Midbrain (tissue), 1 donor: ENCODE results near the gene CTCFL.
"Not testable (repeated sequence)": the region's sequence is repeated elsewhere in the genome, so short reads cannot be mapped to it uniquely, and the experiment has no call there.

Source experiments
- DNase-seq: peaks from one replicate; lab custom pipeline; 2025; lab: John Stamatoyannopoulos, UW

Gene CTCFL

GRCh38 chr20:57536771-57537724, 12.1 kb upstream of the CTCFL start:
- no peak for DNase-seq

DNA sequence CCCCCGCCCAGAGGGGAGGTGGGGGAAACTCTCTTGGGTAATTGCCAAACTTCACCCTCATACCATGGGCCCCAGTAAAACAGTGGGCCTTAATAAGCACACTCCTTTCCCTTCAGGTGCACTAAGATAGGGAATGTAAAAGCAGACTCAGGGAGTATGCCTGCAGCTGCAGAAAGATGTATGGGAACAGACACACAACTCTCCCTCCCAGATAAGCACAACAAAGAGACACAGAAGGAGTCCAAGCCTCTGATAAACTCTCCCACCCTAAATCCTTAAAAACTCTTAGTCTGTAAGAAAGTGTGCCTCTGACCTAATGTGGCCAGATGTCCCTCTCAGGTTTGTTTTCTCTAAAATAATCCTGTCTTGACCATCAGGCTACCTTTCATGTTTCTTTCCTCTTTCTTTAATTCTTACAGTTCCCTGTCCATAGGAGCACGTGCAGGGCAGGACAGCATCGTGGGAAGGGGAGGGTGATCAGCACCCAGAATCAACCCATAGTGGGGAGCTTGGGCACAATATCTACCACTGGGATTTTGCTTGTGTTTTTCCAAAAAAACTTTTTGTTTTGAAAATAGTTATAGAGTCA, 11.3 kb upstream of the CTCFL start:
- no peak for DNase-seq

GRCh38 chr20:57535297-57535696, 10.4 kb upstream of the CTCFL start:
- no peak for DNase-seq

DNA sequence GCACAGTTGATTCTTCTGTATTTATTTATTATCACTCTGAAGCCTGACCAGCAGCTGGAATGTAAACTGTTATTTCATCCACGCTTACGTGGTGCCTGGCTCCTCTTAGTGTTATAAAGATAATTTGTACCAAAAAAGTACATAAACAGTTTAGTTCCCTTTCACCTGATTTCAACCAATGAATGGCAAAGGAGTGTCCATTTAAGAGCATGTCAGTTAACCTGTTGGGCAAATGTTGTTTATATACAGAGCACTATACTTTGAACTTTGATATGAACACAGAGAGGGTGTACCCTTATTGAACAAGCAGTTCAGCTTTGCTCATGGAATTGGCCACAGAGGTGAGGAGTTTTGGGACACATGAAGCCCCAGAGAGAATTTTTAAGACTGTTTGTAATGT, 7.2 kb upstream of the CTCFL start:
- no peak for DNase-seq

DNA sequence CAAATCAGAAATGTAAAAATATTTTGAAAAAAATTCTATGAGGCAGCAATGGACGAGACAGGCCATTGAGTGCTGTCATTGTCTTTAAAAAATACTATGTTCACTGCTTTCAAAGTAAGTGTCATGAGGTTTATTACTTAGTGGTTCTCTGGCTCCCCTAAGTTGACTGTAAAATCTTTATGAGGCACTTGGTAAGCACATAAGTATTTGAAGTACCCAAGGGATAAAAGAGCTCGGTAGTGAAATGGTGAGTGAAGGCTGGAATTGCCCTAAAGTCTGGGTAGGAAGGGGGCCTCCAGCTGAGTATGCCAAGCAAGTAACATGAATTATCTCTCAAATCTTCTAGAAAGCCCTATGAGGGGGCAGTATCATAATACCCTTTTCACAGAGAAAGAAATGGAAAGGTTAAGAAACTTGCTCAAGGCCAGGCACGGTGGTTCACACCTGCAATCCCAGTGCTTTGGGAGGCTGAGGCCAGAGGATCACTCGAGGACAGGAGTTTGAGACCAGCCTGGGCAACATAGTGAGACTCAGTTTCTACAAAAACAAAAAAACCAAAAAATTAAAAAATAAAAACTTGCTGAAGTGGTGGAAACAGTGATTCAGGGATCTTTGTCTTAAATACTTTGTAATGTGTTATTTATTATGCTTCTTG, 5.5 kb upstream of the CTCFL start:
- DNase-seq, result no peak

- DNase-seq, result no peak
These were observed 4.9 kb upstream of the CTCFL start for GRCh38 chr20:57529810-57530209.

DNA sequence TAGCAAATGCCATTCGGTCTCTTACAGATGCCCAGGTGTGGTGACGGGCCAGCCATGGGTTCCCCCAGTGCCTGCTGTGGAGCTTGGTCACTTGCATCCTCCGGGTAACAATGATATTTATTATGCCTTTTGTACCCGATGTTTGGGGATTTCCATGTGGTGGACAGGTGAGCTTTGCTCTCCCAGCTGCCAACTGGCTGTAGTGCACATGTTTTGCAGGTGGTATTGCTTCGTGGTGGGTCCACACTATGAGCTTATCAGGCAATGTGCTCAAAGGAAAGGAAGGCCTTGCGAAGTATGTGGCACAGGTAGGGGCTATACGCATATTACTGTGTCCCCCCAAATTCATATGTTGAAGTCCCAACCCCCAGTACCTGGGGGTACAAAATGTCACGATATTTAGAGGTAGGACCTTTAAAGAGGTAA, 4.2 kb upstream of the CTCFL start:
- no peak for DNase-seq

DNA sequence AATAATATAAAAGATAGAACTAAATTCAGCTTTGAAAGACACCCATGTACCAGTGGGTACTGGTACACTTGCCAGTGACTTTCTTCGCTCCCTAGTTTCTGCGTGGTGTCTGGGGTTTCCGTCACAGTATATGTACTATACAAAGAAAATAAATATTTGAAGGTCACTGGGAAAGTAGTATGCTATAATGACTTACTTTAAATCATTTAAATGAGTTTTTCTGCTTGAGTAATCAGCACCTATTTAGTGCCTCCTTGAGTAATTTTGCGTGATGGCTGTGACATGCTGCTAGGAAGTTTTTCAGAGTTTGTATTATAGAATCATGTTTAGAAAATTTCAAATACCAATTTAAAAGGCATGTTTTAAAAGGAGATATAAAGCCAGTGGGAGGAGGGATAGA, 3.2 kb upstream of the CTCFL start:
- no peak for DNase-seq

DNA sequence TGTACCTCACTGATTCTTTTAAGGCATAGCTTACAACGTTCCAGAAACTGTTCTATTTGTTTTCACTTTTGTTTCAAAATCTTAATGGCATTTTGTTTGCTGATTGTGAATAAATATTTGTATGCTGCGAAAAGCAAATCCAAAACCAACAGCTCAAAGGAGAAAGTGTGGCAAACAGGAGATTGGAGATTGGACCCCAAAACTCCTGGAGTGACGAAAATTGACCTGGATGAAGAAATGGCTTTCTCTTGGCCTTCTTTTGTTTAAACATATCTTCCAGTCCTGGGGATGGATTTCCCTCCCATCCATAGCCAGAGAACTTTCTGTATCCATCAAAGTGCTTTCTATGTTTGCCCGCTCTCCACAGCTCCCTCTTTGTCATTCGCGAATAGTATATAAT, 2.8 kb upstream of the CTCFL start:
- no peak for DNase-seq

GRCh38 chr20:57526885-57527460, 2.0 kb upstream of the CTCFL start:
- DNase-seq, result no peak

- DNase-seq, result no peak
These were observed 1.3 kb upstream of the CTCFL start for GRCh38 chr20:57526087-57526884.

DNA sequence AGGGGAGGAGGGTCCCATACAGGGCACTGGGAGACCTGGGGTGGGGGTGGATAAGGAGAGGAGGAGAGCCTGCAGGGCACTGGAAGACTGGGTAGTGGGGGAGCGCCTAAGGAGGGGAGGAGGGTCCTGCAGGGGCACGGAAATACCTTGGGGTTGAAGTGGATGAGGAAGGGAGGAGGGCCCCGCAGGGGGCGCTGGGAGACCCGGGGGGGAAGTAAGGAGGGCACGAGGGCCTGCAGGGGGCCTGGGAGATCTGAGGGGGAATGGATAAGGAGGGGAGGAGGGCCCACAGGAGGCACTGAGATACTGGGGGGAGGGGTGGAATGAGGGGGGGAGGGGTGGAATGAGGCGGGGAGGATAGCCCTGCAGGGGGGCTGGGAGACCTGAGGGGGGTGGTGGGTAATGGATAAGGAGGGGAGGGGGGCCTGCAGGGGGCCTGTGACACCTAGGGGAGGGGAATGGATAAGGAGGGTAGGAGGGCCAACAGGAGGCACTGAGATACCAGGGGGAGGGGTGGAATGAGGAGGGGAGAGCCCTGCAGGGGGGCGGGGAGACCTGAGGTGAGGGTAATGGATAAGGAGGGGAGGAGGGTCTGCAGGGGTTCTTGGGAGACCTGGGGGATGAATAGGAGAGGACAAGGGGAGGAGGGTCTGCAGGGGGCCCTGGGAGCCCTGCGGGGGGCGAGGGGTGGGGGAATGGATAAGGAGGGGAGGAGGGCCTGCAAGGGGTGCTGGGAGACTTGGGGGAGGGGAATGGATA, 567 bp upstream of the CTCFL start:
- no peak for DNase-seq

GRCh38 chr20:57523782-57524181, 1.2 kb downstream of the CTCFL start:
- no peak for DNase-seq

DNA sequence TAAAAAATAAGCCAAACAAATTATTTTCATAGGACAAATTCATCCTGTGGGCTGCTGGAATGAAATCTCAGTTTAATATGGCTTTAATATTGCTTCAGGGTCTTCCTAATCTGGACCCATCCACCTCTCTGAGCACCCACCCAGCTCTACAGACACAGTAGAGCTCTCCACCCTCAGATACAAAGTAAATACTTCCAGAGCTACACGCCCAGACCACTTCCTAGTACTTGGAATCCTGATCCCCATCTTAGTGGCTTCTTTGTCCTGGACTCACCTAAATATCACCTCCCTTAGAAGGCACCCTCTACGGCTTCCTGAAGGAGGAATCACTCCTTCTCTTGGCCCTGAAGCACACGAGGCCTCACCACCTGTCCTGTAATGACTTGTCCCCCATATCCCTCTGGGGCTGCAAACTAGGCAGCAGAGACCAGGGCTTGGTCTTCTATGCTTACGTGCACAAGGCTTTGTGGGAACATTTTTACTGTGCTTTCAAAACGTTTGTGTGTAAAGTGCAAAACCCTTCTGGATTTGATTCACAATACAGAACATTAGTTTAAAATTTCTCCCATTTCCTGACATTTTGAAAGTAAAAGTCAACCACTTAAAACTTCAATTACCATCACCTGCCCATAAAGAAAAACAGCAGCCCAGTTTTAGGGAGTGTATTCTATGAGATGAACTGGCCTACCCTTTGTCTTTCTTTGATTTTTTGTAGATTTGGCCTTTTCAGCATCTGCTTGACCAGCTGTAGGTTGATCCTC, 2.4 kb downstream of the CTCFL start:
- DNase-seq, result no peak

DNA sequence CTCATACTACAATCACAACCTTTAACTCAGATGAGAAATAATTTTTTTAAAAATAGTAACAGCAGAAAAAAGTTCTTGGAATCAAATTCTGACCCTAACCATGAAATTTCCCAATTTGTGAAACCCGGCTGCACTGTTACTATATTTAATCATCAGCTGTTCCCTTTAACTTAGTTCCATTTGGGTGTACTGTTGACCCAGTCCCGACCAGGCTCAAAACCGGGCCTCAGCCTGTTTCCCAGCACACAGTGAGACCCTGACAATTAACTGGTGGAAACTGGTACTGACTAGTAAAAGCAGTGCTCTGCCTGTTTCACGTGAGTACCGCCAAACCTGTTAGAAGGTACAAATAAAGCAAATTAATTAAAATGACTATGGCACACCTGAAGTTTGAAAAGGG, 7.0 kb downstream of the CTCFL start:
- DNase-seq, result no peak

GRCh38 chr20:57514273-57514751, 10.6 kb downstream of the CTCFL start:
- DNase-seq, result peak; percentile 84

GRCh38 chr20:57513199-57513598, 11.7 kb downstream of the CTCFL start:
- DNase-seq, result no peak

DNA sequence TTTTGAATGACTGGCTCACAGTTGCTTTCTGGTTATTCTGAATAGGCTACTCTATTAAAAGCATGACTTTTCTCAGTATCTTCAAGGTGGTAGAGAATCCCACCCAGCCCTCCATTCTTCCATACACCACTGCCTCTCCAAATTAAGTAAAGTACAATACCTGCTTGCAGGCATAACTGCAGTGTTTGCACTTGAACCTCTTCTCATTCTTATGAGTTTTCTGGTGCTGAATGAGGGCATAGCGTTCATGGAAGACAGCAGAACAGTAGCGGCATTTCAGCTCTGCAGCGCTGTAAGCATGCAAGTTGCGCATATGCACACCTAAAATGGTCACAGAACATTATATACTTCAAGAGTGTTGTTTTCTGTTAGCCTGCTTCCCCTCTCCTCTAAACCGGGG, 12.5 kb downstream of the CTCFL start:
- DNase-seq, result no peak

DNA sequence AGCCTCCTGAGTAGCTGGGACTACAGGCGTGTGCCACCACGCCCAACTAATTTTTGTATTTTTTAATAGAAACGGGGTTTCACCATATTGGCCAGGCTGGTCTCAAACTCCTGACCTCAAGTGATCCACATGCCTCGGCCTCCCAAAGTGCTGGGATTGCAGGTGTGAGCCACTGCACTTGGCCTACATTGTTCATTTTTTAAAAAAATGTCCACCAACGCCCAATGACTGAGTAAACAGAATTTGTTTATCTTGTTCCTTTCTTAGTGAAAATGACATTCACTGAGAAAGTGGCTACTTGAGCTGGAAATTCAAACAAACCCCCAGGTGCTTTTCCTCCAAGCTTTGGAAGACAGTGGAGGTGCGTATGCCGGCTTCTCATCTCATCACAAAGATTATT, 13.2 kb downstream of the CTCFL start:
- not testable (repeated sequence) for DNase-seq

DNA sequence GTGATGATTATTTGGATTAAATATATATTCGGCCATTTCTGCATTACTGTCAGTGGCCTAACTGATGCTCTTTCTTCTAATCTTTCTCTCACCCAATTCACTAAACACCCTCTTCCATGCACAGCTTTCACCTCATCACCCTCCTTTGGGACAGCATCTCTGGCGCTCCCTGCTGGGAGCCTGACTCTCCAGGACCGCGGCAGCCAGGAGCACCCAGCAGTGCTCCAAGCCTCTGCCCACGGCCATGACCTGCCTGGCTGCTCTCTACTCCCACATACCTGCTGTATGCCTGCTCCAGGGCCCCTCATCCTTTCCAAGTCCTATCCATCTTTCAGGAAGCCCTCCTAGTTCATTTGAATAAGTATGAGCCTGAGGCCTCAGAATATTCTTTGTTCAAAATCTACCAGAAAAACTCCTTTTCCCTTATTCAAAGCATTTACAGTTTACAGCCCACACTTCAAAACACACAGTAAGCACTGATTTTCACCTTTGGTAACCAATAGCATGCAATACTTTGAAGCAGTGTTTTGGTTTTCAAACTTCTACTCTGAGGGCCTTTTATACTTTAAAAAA, 15.2 kb downstream of the CTCFL start:
- DNase-seq, result no peak
